HepG2 (cell line): Measurements from ENCODE around the gene PID1. TPM values are rescaled to one million over a fixed set of nuclear protein-coding genes. Genes with fewer than 3 reads are reported as not detected.

ENCODE experiments used
- ATAC-seq: fragments of 200-7000 bp; cut with Tn5 transposase; 3 replicates; pipeline ENCODE4 v1.9.1; 2020; ENCODE audit warnings: mild to moderate bottlenecking, moderate library complexity
- BruUV-seq: library from RNA; stranded (reverse); fragments of 400-500 nt; replicated peaks from 2 replicates; lab custom pipeline; 2021; lab: Mats Ljungman, UMichigan
- CTCF ChIA-PET: fragments of 300-600 bp; formaldehyde crosslinking; extraction: SDS; loops from one replicate; lab custom pipeline; 2021; ENCODE audit warnings: low total read pairs, inconsistent platforms, low intra/inter-chr PET ratio; lab: Yijun Ruan, JAX
- POLR2A ChIA-PET: fragments of 350-600 bp; sonication (Branson Sonifier 250); formaldehyde crosslinking; loops from one replicate; lab custom pipeline; 2020; ENCODE audit warnings: antibody characterized with exemption, inconsistent platforms; lab: Yijun Ruan, JAX
- DNase-seq: peaks from one replicate; pipeline ENCODE4 v3.0.0-alpha.2; 2015; ENCODE audit warnings: low spot score
- FAIRE-seq: peaks from 3 replicates; lab custom pipeline; 2011; peaks lifted over from hg19 to GRCh38; lab: Jason Lieb, UNC
- H2AFZ ChIP-seq: one replicate; pipeline ENCODE4 v1.6.1; 2011; ENCODE audit warnings: low read length, inconsistent platforms
- H3K27ac ChIP-seq: fragments of 300-600 bp; 3 replicates; pipeline ENCODE4 v1.8.0; 2011; ENCODE audit warnings: mixed run types, mild to moderate bottlenecking, mixed read lengths, low read length, inconsistent platforms; ENCODE audit not compliant: insufficient read depth; ENCODE audit errors: extremely low read length
- H3K27me3 ChIP-seq, 2 experiments: fragments of 200-600 bp in 1 of 2; 2 replicates in 1 of 2; 3 replicates in 1 of 2; pipeline versions ENCODE4 v1.6.0 to v1.8.0; 2011; ENCODE audit warnings: low read length in 2 of 2, mild to moderate bottlenecking in 2 of 2, moderate library complexity in 2 of 2, inconsistent platforms in 1 of 2; ENCODE audit not compliant: insufficient read depth in 2 of 2, control insufficient read depth in 1 of 2
- H3K36me3 ChIP-seq, 2 experiments: fragments of 200-600 bp in 1 of 2; replicated peaks in 1 of 2; 2 replicates in 1 of 2; 3 replicates in 1 of 2; pipeline versions ENCODE4 v1.5.1 to v1.8.0; 2011; ENCODE audit warnings: low read length in 2 of 2, inconsistent platforms in 1 of 2; ENCODE audit not compliant: insufficient read depth in 2 of 2, control insufficient read depth in 1 of 2
- H3K4me1 ChIP-seq: 2 replicates; pipeline ENCODE4 v1.5.1; 2012; ENCODE audit warnings: low read length, inconsistent platforms; ENCODE audit not compliant: insufficient read depth
- H3K4me2 ChIP-seq: 2 replicates; pipeline ENCODE4 v1.6.0; 2011; ENCODE audit warnings: low read depth, low read length, inconsistent platforms
- H3K4me3 ChIP-seq, 3 experiments: fragments of 200-600 bp in 1 of 3; sonication (generic), shearing (Covaris generic) in 1 of 3; replicated peaks in 1 of 3; 2 replicates each; pipeline ENCODE4 v1.5.1; 2011 to 2016; ENCODE audit warnings: low read length in 3 of 3, inconsistent platforms in 2 of 3, low read depth in 2 of 3, mild to moderate bottlenecking in 2 of 3, control low read depth in 1 of 3, mixed read lengths in 1 of 3; ENCODE audit not compliant: insufficient read depth in 1 of 3
- H3K79me2 ChIP-seq: one replicate; pipeline ENCODE4 v1.6.1; 2011; ENCODE audit warnings: low read length, inconsistent platforms; ENCODE audit not compliant: insufficient read depth
- H3K9ac ChIP-seq: 2 replicates; pipeline ENCODE4 v1.6.0; 2011; ENCODE audit warnings: mild to moderate bottlenecking, low read depth, low read length, inconsistent platforms; ENCODE audit not compliant: insufficient read depth
- H3K9me3 ChIP-seq: 2 replicates; pipeline ENCODE4 v1.5.1; 2012; ENCODE audit warnings: mild to moderate bottlenecking, low read length
- H4K20me1 ChIP-seq: 2 replicates; pipeline ENCODE4 v1.6.0; 2011; ENCODE audit warnings: inconsistent platforms, mild to moderate bottlenecking, low read length, moderate library complexity; ENCODE audit not compliant: insufficient read depth
- AHR ChIP-seq: IDR thresholded peaks from 2 replicates; pipeline ENCODE4 v1.6.1; 2018; ENCODE audit warnings: missing genetic modification reagents, missing compliant biosample characterization
- HDAC1 ChIP-seq: sonication (generic); formaldehyde crosslinking; IDR thresholded peaks from 2 replicates; pipeline ENCODE4 v1.5.1; 2020; ENCODE audit warnings: mild to moderate bottlenecking, missing genetic modification reagents
- HMG20A ChIP-seq: IDR thresholded peaks from 2 replicates; pipeline ENCODE4 v1.6.1; 2016; ENCODE audit warnings: borderline replicate concordance
- HMGXB3 ChIP-seq: sonication (generic); formaldehyde crosslinking; IDR thresholded peaks from 2 replicates; pipeline ENCODE4 v1.4.0; 2020; ENCODE audit warnings: missing genetic modification reagents, borderline replicate concordance
- HOXA9 ChIP-seq: sonication (generic); formaldehyde crosslinking; IDR thresholded peaks from 2 replicates; pipeline ENCODE4 v1.8.1; 2022; ENCODE audit warnings: missing genetic modification reagents, mild to moderate bottlenecking, moderate library complexity, borderline replicate concordance
- HOXD1 ChIP-seq: sonication (generic); formaldehyde crosslinking; IDR thresholded peaks from 2 replicates; pipeline ENCODE4 v1.5.0; 2020; ENCODE audit warnings: missing genetic modification reagents
- LCORL ChIP-seq, 2 experiments: fragments of 450-650 bp in 1 of 2; sonication (generic) in 1 of 2; formaldehyde crosslinking in 1 of 2; IDR thresholded peaks; 2 replicates each; pipeline versions ENCODE4 v1.5.0 to v1.6.1; 2017 to 2020; ENCODE audit warnings: antibody characterized with exemption in 1 of 2, missing genetic modification reagents in 1 of 2
- NR2F1 ChIP-seq, 2 experiments: fragments of 450-650 bp in 1 of 2; formaldehyde crosslinking in 1 of 2; IDR thresholded peaks; 2 replicates each; pipeline versions ENCODE4 v1.5.0 to v1.6.1; 2016 to 2020; ENCODE audit warnings: mild to moderate bottlenecking in 1 of 2, missing compliant biosample characterization in 1 of 2, missing genetic modification reagents in 1 of 2, moderate library complexity in 1 of 2
- SP140L ChIP-seq: sonication (generic); formaldehyde crosslinking; IDR thresholded peaks from 2 replicates; pipeline ENCODE4 v1.4.0; 2020; ENCODE audit warnings: missing genetic modification reagents, borderline replicate concordance
- ZNF263 ChIP-seq: sonication (generic); formaldehyde crosslinking; IDR thresholded peaks from 2 replicates; pipeline ENCODE4 v1.4.0; 2020; ENCODE audit warnings: missing genetic modification reagents
- ZNF329 ChIP-seq: sonication (generic); formaldehyde crosslinking; IDR thresholded peaks from 2 replicates; pipeline ENCODE4 v1.9.0; 2021; ENCODE audit warnings: low read depth, mild to moderate bottlenecking, missing genetic modification reagents
- ZNF335 ChIP-seq: sonication (generic); formaldehyde crosslinking; IDR thresholded peaks from 2 replicates; pipeline ENCODE4 v1.4.0; 2020; ENCODE audit warnings: missing genetic modification reagents
- ZNF33A ChIP-seq: sonication (generic); formaldehyde crosslinking; IDR thresholded peaks from 2 replicates; pipeline ENCODE4 v1.5.1; 2020; ENCODE audit warnings: missing genetic modification reagents, mild to moderate bottlenecking, moderate library complexity, borderline replicate concordance
- ZNF883 ChIP-seq: sonication (generic); formaldehyde crosslinking; IDR thresholded peaks from 2 replicates; pipeline ENCODE4 v1.5.1; 2020; ENCODE audit warnings: mild to moderate bottlenecking, missing genetic modification reagents; ENCODE audit errors: not compliant biosample characterization
- WGBS: methylation state at CpG from one replicate; pipeline ENCODE4 v1.1.6; 2017; ENCODE audit warnings: low lambda C conversion rate; 5-methylcytosine and 5-hydroxymethylcytosine counted together
- in situ Hi-C: cut with HindIII; loops from 2 replicates; pipeline ENCODE4 v1.10.0; 2017; ENCODE audit warnings: low pct_unique_long_range_greater_than_20kb; ENCODE audit not compliant: extremely low pct_ligation_motif_present
- intact Hi-C: fragments of 100-400 bp; cut with micrococcal nuclease; formaldehyde crosslinking; loops from one replicate; pipeline ENCODE4 v1.10.0; 2022; ENCODE audit not compliant: unreplicated experiment
- polyA plus RNA-seq, 8 experiments: library from polyadenylated mRNA; depleted of rRNA in 3 of 8; stranded (reverse) in 7 of 8; unstranded in 1 of 8; fragments of >200 nt; fragmentation: Illumina TruSeq in 4 of 8; extraction: Trizol in 4 of 8; gene quantifications; 2 replicates each; pipeline versions ENCODE4 v1.2.1 to v1.2.3, GENCODE V29; 2011 to 2016; ENCODE audit warnings: low read depth in 4 of 8, missing spikeins in 1 of 8, mixed read lengths in 1 of 8; ENCODE audit not compliant: insufficient read depth in 1 of 8
- total RNA-seq, 5 experiments: library from RNA; depleted of rRNA; stranded (reverse); fragments of >200 nt; fragmentation: Illumina TruSeq; extraction: Trizol; gene quantifications; 2 replicates each; pipeline ENCODE4 v1.2.3, GENCODE V29; 2016; ENCODE audit warnings: low read depth in 1 of 5
- TF ChIP-seq, protein P1 (sequence below): IDR thresholded peaks from 2 replicates; pipeline ENCODE4 v1.6.1; 2016; ENCODE audit warnings: missing genetic modification reagents, missing compliant biosample characterization

Gene PID1
- total and polyA plus RNA-seq, 2 of the 13 experiments (the other 11 are each of a cell fraction or from before 2014, with no cell fraction given), result 0.15 to 0.18 TPM

DNA sequence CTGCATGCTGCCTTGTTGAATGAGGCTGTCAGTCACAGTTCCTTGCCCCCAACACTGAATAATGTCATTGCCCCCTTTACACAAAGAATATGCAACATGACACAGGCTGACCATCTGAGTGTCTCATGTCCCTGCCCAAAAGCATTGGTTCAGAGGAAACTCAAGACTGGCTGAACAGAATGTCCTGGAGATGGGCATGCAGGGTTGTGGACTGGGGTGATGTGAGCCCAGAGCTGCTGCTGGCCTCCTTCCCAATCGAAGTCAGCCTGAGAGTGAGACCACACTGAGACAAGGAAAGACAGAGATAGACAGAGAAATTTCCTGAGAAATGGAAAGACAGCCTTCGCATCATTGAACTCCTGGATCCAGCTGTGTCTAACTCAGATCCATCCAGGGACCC lies 110.1 kb downstream of the PID1 start:
- DNase-seq (no peak), FAIRE-seq (no peak), ATAC-seq (no peak)
- Histone ChIP-seq H3K4me1 (peaks cover 39% of the 10 kb centered on the region), H3K27ac (peak overlapping the region; percentile 35), H2AFZ (no peak overlapping the region), H3K9ac (no peak overlapping the region), H3K36me3 (no peaks in the 10 kb centered on the region), H3K4me2 (no peak overlapping the region), H3K4me3 (no peak overlapping the region), H3K79me2 (no peaks in the 10 kb centered on the region), H4K20me1 (no peaks in the 10 kb centered on the region), H3K27me3 (no peaks in the 10 kb centered on the region), H3K9me3 (peaks cover 88% of the 10 kb centered on the region)
- intact Hi-C loops (loop anchor here (1.0 kb wide), 1 partner anchor 112 kb away; no protein-coding TSS in a partner anchor), in situ Hi-C loops (no loop called here)
- 50% methylated on average over 2 of the region's 2 CpGs for WGBS
- TF ChIP-seq ZNF33A (no peak), LCORL (IDR thresholded peaks at IDR 0.05) (no peak), LCORL (CRISPR knock-in tag; IDR thresholded peaks at IDR 0.05) (no peak), ZNF883 (CRISPR knock-in tag) (no peak), HOXA9 (CRISPR knock-in tag) (no peak), AHR (CRISPR knock-in tag) (no peak), HOXD1 (CRISPR knock-in tag) (no peak), ZNF335 (no peak), ZNF329 (CRISPR knock-in tag) (no peak)
- BruUV-seq, result no TSS peak
- POLR2A ChIA-PET, result no interaction called here
- CTCF ChIA-PET, result no interaction called here

DNA sequence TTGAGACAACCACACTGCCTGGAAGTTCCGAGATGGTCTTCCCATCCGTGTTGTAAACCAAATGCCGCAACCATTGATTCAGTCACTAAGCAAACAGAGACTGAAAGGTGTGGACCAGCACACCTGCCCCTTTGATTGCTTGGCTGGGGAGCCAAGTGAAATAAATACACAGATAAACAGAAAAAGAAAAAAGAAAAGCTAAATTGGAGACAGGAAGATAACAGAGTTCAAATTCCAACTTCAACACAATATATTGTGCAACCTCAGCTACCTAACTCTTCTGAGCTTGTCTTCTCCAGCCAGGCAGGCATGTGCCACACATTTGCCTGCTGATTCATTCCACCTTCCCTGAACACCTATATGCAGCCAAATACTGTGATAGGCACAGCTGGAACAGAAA lies 110.9 kb downstream of the PID1 start:
- Histone ChIP-seq H3K9ac (no peak overlapping the region), H3K4me3 (no peak overlapping the region), H3K27me3 (no peaks in the 10 kb centered on the region), H3K27ac (peak overlapping the region; percentile 35), H3K4me1 (peaks cover 39% of the 10 kb centered on the region), H3K4me2 (peak overlapping the region; percentile 10; the same call in 1 of the 2 replicates), H3K9me3 (peaks cover 86% of the 10 kb centered on the region), H4K20me1 (no peaks in the 10 kb centered on the region), H2AFZ (no peak overlapping the region), H3K36me3 (no peaks in the 10 kb centered on the region), H3K79me2 (no peaks in the 10 kb centered on the region)
- ATAC-seq (peak; percentile 90), FAIRE-seq (peak; percentile 62), DNase-seq (peak; percentile 74)
- no TSS peak for BruUV-seq
- CTCF ChIA-PET, result no interaction called here
- 1% methylated on average over 3 of the region's 3 CpGs for WGBS
- POLR2A ChIA-PET, result no interaction called here
- intact Hi-C loops (loop anchor here (1.0 kb wide), 1 partner anchor 113 kb away; no protein-coding TSS in a partner anchor), in situ Hi-C loops (no loop called here)
- TF ChIP-seq HDAC1 (peak; percentile 64), NR2F1 (CRISPR knock-in tag; IDR thresholded peaks at IDR 0.05) (0 out of 4 replicates have a peak, but pooled peaks of 1 of the 2 experiments have one; percentile 27), HMG20A (CRISPR knock-in tag) (peak; percentile 78; the same call in 1 of the 2 replicates), SP140L (CRISPR knock-in tag) (no peak), ZNF263 (CRISPR knock-in tag) (no peak), HMGXB3 (CRISPR knock-in tag) (no peak)
- TF ChIP-seq, protein P1, sequence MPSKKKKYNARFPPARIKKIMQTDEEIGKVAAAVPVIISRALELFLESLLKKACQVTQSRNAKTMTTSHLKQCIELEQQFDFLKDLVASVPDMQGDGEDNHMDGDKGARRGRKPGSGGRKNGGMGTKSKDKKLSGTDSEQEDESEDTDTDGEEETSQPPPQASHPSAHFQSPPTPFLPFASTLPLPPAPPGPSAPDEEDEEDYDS (CRISPR knock-in tag), result no peak
